Sigmoid colon (tissue), 7 donors: ENCODE measurements around the gene GAREM2. TPM values are rescaled to one million over a fixed set of nuclear protein-coding genes. Genes with fewer than 3 reads are reported as not detected.

Experiments used
- DNase-seq: peaks from one replicate; pipeline ENCODE4 v3.0.0-alpha.2; 2019
- H3K27ac ChIP-seq, 4 donors: fragments of 200-600 bp; sonication (generic); one replicate each; pipeline ENCODE4 v1.5.1; 2016 to 2019; ENCODE audit warnings: mild to moderate bottlenecking in 1 of 4
- H3K27me3 ChIP-seq, 3 donors: fragments of 200-600 bp; sonication (generic); one replicate each; pipeline ENCODE4 v1.5.1; 2019; ENCODE audit warnings: mild to moderate bottlenecking in 1 of 3
- H3K36me3 ChIP-seq, 4 donors: fragments of 200-600 bp; sonication (generic); one replicate each; pipeline ENCODE4 v1.5.1; 2016 to 2019
- H3K4me1 ChIP-seq, 4 donors: fragments of 200-600 bp; sonication (generic); one replicate each; pipeline ENCODE4 v1.5.1; 2017 to 2019
- H3K4me3 ChIP-seq, 4 donors: fragments of 200-600 bp; sonication (generic); one replicate each; pipeline ENCODE4 v1.5.1; 2017 to 2019; ENCODE audit warnings: mild to moderate bottlenecking in 2 of 4, moderate library complexity in 1 of 4
- H3K9me3 ChIP-seq, 4 donors: fragments of 200-600 bp in 3 of 4; sonication (generic) in 3 of 4; one replicate each; pipeline versions ENCODE4 v1.5.1 to v1.6.1; 2013 to 2019
- EP300 ChIP-seq, 4 donors: sonication (generic); formaldehyde crosslinking; IDR thresholded peaks; one replicate each; pipeline ENCODE4 v1.6.1; 2017; ENCODE audit warnings: antibody characterized with exemption in 4 of 4
- POLR2A ChIP-seq, 2 donors: fragments of 450-650 bp; IDR thresholded peaks; one replicate each; pipeline ENCODE4 v1.6.1; 2016; ENCODE audit warnings: antibody characterized with exemption in 2 of 2, mild to moderate bottlenecking in 2 of 2, moderate library complexity in 2 of 2
- POLR2AphosphoS5 ChIP-seq, 4 donors: sonication (generic); formaldehyde crosslinking; IDR thresholded peaks; one replicate each; pipeline ENCODE4 v1.6.1; 2017; ENCODE audit warnings: antibody characterized with exemption in 4 of 4
- WGBS, 2 donors: extraction: QIAGEN DNeasy Blood & Tissue Kit; methylation state at CpG; one replicate each; pipeline ENCODE4 v1.1.7; 2013; 5-methylcytosine and 5-hydroxymethylcytosine counted together
- intact Hi-C: fragments of 100-400 bp; cut with DNase I; formaldehyde crosslinking; loops from one replicate; pipeline ENCODE4 v1.15.1; 2023
- polyA plus RNA-seq, 3 donors: library from polyadenylated mRNA; stranded (reverse); fragments of 200-250 nt; gene quantifications; one replicate each; pipeline ENCODE4 v1.2.3, GENCODE V29; 2013
- total RNA-seq, 4 donors: library from RNA; depleted of rRNA; stranded (reverse); fragments of >200 nt; gene quantifications; one replicate each; pipeline ENCODE4 v1.1.0, GENCODE V29; 2016
- TF ChIP-seq, protein P1 (sequence below), 4 experiments: fragments of 450-650 bp in 3 of 4; fragments of 200-600 bp in 1 of 4; IDR thresholded peaks; one replicate each; pipeline ENCODE4 v1.5.1; 2016 to 2019; ENCODE audit warnings: antibody characterized with exemption in 4 of 4, mild to moderate bottlenecking in 3 of 4, moderate library complexity in 2 of 4
- donor health status: healthy with polysubstance abuse.
- donor health status: Bipolar disorder and iron deficiency.
- donor health status: healthy.

Gene GAREM2
- total and polyA plus RNA-seq, 7 donors: 1.1 to 11.6 (median 2.4) TPM

- no peak overlapping the region for H3K4me3 ChIP-seq
- intact Hi-C loops: no loop called here
- H3K9me3 ChIP-seq: no peaks in the 10 kb centered on the region
- H3K4me1 ChIP-seq: peaks cover 0 to 11% (median 6%) of the 10 kb centered on the region in 4 donors
- peaks cover 8 to 86% (median 67%) of the 10 kb centered on the region in 4 donors for H3K36me3 ChIP-seq
- WGBS, 2 donors: 91 to 94% methylated on average over 9 of the region's 9 CpGs
- TF ChIP-seq POLR2A (IDR thresholded peaks at IDR 0.05): no peak
- TF ChIP-seq POLR2AphosphoS5 (IDR thresholded peaks at IDR 0.05): no peak
- TF ChIP-seq, protein P1, sequence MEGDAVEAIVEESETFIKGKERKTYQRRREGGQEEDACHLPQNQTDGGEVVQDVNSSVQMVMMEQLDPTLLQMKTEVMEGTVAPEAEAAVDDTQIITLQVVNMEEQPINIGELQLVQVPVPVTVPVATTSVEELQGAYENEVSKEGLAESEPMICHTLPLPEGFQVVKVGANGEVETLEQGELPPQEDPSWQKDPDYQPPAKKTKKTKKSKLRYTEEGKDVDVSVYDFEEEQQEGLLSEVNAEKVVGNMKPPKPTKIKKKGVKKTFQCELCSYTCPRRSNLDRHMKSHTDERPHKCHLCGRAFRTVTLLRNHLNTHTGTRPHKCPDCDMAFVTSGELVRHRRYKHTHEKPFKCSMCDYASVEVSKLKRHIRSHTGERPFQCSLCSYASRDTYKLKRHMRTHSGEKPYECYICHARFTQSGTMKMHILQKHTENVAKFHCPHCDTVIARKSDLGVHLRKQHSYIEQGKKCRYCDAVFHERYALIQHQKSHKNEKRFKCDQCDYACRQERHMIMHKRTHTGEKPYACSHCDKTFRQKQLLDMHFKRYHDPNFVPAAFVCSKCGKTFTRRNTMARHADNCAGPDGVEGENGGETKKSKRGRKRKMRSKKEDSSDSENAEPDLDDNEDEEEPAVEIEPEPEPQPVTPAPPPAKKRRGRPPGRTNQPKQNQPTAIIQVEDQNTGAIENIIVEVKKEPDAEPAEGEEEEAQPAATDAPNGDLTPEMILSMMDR (IDR thresholded peaks at IDR 0.05): peak in 1 of 4 experiments; percentile 22
- no peak for DNase-seq
- H3K27me3 ChIP-seq: no peaks in the 10 kb centered on the region
- no peak overlapping the region for H3K27ac ChIP-seq
These were observed 62.2 kb downstream of the GAREM2 start for GRCh38 chr2:26235089-26235488.

GRCh38 chr2:26237868-26238267 is 65.0 kb downstream of the GAREM2 start:
- DNase-seq: no peak
- 91 to 97% methylated on average over 1 of the region's 1 CpG for WGBS, 2 donors
- Histone ChIP-seq H3K36me3 (peaks cover 7 to 59% (median 42%) of the 10 kb centered on the region in 4 donors), H3K4me1 (peaks cover 0 to 30% (median 29%) of the 10 kb centered on the region in 4 donors), H3K9me3 (no peaks in the 10 kb centered on the region), H3K27me3 (no peaks in the 10 kb centered on the region), H3K4me3 (no peak overlapping the region), H3K27ac (no peak overlapping the region)
- intact Hi-C loops: no loop called here
- TF ChIP-seq POLR2A (IDR thresholded peaks at IDR 0.05) (no peak), EP300 (IDR thresholded peaks at IDR 0.05) (no peak), POLR2AphosphoS5 (IDR thresholded peaks at IDR 0.05) (no peak)
- TF ChIP-seq, protein P1 (IDR thresholded peaks at IDR 0.05): no peak

DNA sequence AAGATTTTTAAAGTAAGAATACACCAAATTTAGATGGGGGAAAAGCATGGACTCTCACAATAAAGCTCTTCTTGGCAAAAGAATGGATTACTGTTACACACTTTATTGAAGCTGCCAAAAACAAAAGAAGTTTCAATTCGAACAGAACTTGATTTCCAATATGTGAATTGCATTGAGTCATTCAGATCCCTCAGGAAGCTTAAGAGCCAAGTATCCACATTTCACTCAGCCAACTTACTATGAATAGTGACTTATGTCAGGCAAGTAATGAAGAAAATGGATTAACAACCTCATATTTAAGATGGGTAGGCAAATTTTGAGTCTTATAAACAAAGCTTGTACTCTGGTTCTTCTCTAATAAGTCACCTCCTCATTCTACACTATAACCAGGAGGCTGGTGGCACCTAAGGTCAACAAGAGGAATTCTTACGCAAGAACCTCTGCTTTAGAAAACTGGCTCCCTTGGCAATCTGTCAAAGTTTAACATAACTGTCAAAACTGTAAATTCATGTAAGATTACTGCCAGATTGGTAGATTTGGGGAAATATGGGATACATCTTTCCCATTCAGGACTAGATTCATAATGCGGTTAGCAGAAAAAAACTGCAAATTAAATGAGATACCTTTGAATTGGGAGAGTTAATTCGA is 65.5 kb downstream of the GAREM2 start:
- Histone ChIP-seq H3K4me3 (no peak overlapping the region), H3K9me3 (no peaks in the 10 kb centered on the region), H3K27ac (peak overlapping the region in 1 of 4 donors; percentile 2), H3K4me1 (peaks cover 0 to 36% (median 35%) of the 10 kb centered on the region in 4 donors), H3K27me3 (no peaks in the 10 kb centered on the region), H3K36me3 (peaks cover 4 to 53% (median 36%) of the 10 kb centered on the region in 4 donors)
- intact Hi-C loops: no loop called here
- 88 to 95% methylated on average over 4 of the region's 4 CpGs for WGBS, 2 donors
- TF ChIP-seq POLR2A (IDR thresholded peaks at IDR 0.05): no peak
- TF ChIP-seq, protein P1 (IDR thresholded peaks at IDR 0.05): no peak
- no peak for DNase-seq

Other genes starting within 250 kb of the GAREM2 start
- gene KIF3C, start 190.6 kb upstream of the GAREM2 start, total RNA-seq: 10 to 100 TPM in 1 of 4 donors, 1 to 10 TPM in 3; 5.7 to 12.5 (median 8.1) TPM
- gene KIF3C, start 190.6 kb upstream of the GAREM2 start, polyA plus RNA-seq: 1 to 10 TPM in 2 of 3 donors, under 1 TPM in 1; 0.69 to 3.4 (median 1.8) TPM
- gene RAB10, start 139.0 kb upstream of the GAREM2 start, total RNA-seq: 100 to 1,000 TPM in 2 of 4 donors, 10 to 100 TPM in 2; 92.0 to 116 (median 98.9) TPM
- 10 to 100 TPM; 57.1 to 78.8 (median 67.1) TPM for gene RAB10, start 139.0 kb upstream of the GAREM2 start, polyA plus RNA-seq
- gene HADHA, start 71.5 kb downstream of the GAREM2 start, total RNA-seq: 100 to 1,000 TPM; 110 to 137 (median 118) TPM
- 100 to 1,000 TPM in 2 of 3 donors, 10 to 100 TPM in 1; 96.7 to 148 (median 126) TPM for gene HADHA, start 71.5 kb downstream of the GAREM2 start, polyA plus RNA-seq
- 100 to 1,000 TPM in 3 of 4 donors, 10 to 100 TPM in 1; 82.8 to 147 (median 119) TPM for gene HADHB, start 71.9 kb downstream of the GAREM2 start, total RNA-seq
- 100 to 1,000 TPM in 2 of 3 donors, 10 to 100 TPM in 1; 93.3 to 212 (median 120) TPM for gene HADHB, start 71.9 kb downstream of the GAREM2 start, polyA plus RNA-seq
- gene SELENOI, start 173.1 kb downstream of the GAREM2 start, total RNA-seq: 10 to 100 TPM in 1 of 4 donors, 1 to 10 TPM in 3; 6.6 to 11.0 (median 8.9) TPM
- 1 to 10 TPM; 1.2 to 9.9 (median 1.6) TPM for gene SELENOI, start 173.1 kb downstream of the GAREM2 start, polyA plus RNA-seq
- gene ADGRF3, start 173.7 kb downstream of the GAREM2 start, total RNA-seq: under 1 TPM in 1 of 4 donors, not detected in 3; 0.28 TPM
- under 1 TPM in 2 of 3 donors, not detected in 1; 0.26 to 0.60 TPM for gene ADGRF3, start 173.7 kb downstream of the GAREM2 start, polyA plus RNA-seq
- under 1 TPM in 1 of 4 donors, not detected in 3; 0.54 TPM for gene DRC1, start 228.8 kb downstream of the GAREM2 start, total RNA-seq
- under 1 TPM in 1 of 3 donors, not detected in 2; 0.06 TPM for gene DRC1, start 228.8 kb downstream of the GAREM2 start, polyA plus RNA-seq